Nephron (organoid): ENCODE measurements around the gene NUP42.
"Not testable (repeated sequence)": the region's sequence is repeated elsewhere in the genome, so short reads cannot be mapped to it uniquely, and the experiment has no call there.

Experiments used
- H3K27ac Mint-ChIP-seq, 3 experiments: 2 replicates each; pipeline ENCODE4 v1.8.0; 2020; ENCODE audit warnings: mixed read lengths in 3 of 3, mild to moderate bottlenecking in 2 of 3, moderate library complexity in 1 of 3
- H3K27me3 Mint-ChIP-seq: 2 replicates; pipeline ENCODE4 v1.8.0; 2021; ENCODE audit warnings: low read depth, mild to moderate bottlenecking, moderate library complexity, mixed read lengths
- H3K36me3 Mint-ChIP-seq: 2 replicates; pipeline ENCODE4 v1.8.0; 2020; ENCODE audit warnings: low read depth, mixed read lengths
- H3K4me1 Mint-ChIP-seq: 2 replicates; pipeline ENCODE4 v1.8.0; 2020; ENCODE audit warnings: mixed read lengths
- H3K4me3 Mint-ChIP-seq, 3 experiments: 2 replicates each; pipeline ENCODE4 v1.8.0; 2020; ENCODE audit warnings: mild to moderate bottlenecking in 3 of 3, mixed read lengths in 3 of 3, moderate library complexity in 2 of 3
- H3K9me3 Mint-ChIP-seq: 2 replicates; pipeline ENCODE4 v1.8.0; 2020; ENCODE audit warnings: mixed read lengths
- TF ChIP-seq, protein P1 (sequence below), 3 experiments: fragments of 200-600 bp; sonication (generic); IDR thresholded peaks; one replicate each; pipeline ENCODE4 v1.5.0; 2021; ENCODE audit warnings: antibody characterized with exemption in 3 of 3; ENCODE audit not compliant: unreplicated experiment in 3 of 3

Gene NUP42

DNA sequence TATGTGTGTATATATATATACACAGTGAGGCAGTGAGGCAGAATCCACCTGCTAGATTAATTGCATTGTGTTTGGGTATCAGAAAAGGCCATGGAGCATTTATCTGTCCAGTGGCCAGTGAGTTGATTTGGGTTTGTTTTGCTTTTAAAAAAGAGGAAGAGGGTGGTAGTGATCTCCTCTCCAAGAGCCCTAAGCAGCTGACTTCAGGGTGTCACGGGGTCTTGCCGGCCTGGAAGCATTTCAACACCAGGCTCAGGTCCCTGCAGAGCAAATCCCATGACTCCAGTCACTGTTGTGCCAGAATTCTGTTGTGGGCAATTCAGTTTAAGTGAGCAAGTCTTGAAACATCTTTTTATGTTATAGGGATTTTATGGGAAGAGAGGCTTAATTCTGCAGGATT, 34.2 kb downstream of the NUP42 start:
- Mint-ChIP-seq H3K4me1 (peaks cover 31% of the 10 kb centered on the region), H3K27me3 (peaks cover 3% of the 10 kb centered on the region), H3K4me3 (no peak overlapping the region), H3K27ac (no peak overlapping the region), H3K9me3 (no peaks in the 10 kb centered on the region), H3K36me3 (no peaks in the 10 kb centered on the region)
- TF ChIP-seq, protein P1, sequence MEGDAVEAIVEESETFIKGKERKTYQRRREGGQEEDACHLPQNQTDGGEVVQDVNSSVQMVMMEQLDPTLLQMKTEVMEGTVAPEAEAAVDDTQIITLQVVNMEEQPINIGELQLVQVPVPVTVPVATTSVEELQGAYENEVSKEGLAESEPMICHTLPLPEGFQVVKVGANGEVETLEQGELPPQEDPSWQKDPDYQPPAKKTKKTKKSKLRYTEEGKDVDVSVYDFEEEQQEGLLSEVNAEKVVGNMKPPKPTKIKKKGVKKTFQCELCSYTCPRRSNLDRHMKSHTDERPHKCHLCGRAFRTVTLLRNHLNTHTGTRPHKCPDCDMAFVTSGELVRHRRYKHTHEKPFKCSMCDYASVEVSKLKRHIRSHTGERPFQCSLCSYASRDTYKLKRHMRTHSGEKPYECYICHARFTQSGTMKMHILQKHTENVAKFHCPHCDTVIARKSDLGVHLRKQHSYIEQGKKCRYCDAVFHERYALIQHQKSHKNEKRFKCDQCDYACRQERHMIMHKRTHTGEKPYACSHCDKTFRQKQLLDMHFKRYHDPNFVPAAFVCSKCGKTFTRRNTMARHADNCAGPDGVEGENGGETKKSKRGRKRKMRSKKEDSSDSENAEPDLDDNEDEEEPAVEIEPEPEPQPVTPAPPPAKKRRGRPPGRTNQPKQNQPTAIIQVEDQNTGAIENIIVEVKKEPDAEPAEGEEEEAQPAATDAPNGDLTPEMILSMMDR (IDR thresholded peaks at IDR 0.05; ENCODE audit: unreplicated experiment in 3 of 3), result no peak

DNA sequence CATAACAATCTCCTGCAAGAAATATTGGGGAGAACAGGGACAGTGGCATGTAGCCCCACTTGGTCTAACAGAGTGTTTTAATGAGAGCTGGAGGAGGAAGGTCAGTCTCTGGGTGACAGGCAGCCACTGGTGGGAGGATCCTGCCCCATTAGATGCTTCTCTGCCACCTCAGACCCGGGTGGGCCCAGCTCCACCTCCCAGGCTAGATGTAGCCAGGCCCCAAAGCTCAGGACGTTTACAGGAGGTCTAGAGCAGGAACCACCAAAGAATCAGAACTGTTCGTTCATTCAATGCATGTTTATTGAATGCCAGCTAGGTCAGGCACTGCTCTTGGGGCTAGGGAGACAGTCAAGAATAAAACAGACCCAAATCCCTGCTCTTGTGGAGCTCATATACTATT, 36.3 kb downstream of the NUP42 start:
- TF ChIP-seq, protein P1 (IDR thresholded peaks at IDR 0.05; ENCODE audit: unreplicated experiment in 3 of 3), result no peak
- H3K36me3 Mint-ChIP-seq, result no peaks in the 10 kb centered on the region
- H3K27me3 Mint-ChIP-seq, result no peaks in the 10 kb centered on the region
- no peak overlapping the region for H3K27ac Mint-ChIP-seq
- H3K4me3 Mint-ChIP-seq, result no peak overlapping the region
- peaks cover 31% of the 10 kb centered on the region for H3K4me1 Mint-ChIP-seq
- H3K9me3 Mint-ChIP-seq, result no peaks in the 10 kb centered on the region

DNA sequence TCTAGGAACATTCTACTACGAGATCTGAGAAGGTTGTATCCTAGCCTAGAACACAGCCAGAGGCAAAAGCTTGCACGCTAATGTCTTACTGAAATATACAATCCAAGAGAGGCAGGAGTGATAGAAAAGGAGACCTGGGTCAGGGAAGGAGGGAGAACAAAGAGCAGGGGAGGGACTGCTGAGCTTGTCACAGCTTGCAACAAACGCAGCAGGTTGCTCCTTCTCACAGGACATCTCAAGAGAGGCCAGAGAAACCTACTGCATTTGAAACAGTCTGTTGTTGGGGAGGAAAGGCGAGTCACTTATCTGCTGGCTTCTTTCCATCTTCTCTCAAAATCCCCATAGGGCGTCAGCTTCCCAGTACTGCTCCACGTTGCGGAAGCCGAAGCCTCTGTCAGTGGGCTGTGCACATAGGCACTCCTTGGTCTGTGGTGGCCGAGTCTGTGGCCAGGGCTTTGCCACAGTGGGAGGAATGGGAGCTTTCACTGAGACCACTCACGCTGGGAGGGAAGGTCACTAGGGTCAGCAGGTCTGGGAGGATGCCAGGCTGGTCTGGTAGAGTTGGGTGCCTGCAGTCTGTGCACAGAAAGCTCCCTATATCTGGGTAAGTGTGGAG, 39.0 kb downstream of the NUP42 start:
- Mint-ChIP-seq H3K9me3 (no peaks in the 10 kb centered on the region), H3K4me1 (peaks cover 31% of the 10 kb centered on the region), H3K36me3 (no peaks in the 10 kb centered on the region), H3K27me3 (no peaks in the 10 kb centered on the region), H3K27ac (peak overlapping the region in 1 of 3 experiments; percentile 11), H3K4me3 (no peak overlapping the region)
- TF ChIP-seq, protein P1 (IDR thresholded peaks at IDR 0.05; ENCODE audit: unreplicated experiment in 3 of 3), result no peak

DNA sequence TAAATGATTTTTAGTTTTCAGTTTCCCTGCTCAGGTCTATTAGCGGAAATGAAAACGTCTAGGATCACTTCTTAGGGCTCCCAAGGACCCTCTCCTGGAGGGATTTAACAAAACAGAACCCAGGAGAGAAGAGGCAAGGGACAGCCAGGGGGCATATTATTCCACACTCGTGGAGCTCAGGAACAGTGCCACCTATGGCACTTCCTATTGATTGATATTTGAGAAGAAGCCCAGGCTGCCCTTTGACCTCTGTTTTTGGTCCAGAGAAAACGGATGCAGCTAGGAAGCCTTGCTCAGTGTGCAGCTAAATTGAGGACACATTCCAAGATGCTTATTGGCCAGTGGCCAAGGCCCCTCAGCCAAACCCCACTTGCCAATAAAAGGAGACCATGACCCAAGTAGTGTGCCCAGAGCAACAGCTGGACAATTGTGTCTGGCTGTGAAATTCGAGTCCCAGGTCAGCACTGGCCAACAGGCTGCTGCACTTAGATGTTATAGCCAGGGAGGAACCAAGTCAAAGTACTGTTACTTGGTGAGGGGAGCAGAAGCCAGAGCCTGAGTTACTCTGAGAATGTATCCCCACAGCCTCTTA, 40.7 kb downstream of the NUP42 start:
- H3K4me3 Mint-ChIP-seq, result no peak overlapping the region
- no peak overlapping the region for H3K27ac Mint-ChIP-seq
- H3K4me1 Mint-ChIP-seq, result peaks cover 28% of the 10 kb centered on the region
- no peaks in the 10 kb centered on the region for H3K9me3 Mint-ChIP-seq
- H3K36me3 Mint-ChIP-seq, result no peaks in the 10 kb centered on the region
- TF ChIP-seq, protein P1 (IDR thresholded peaks at IDR 0.05; ENCODE audit: unreplicated experiment in 3 of 3), result no peak
- no peaks in the 10 kb centered on the region for H3K27me3 Mint-ChIP-seq

DNA sequence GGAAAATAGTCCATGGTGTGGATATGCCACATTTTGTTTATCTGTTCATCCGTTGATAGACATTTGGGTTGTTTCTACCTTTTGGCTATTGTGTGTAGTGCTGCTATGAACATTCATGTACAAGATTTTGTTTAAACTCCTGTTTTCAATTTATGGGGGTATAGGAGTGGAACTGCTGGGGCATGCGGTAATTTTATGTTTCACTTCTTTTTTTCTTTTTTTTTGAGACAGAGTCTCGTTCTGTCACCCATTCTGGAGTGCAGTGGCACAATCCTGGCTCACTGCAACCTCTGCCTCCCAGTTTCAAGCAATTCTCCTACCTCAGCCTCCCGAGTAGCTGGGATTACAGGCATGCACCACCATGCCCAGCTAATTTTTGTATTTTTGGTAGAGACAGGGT, 42.5 kb downstream of the NUP42 start:
- H3K9me3 Mint-ChIP-seq, H3K36me3 Mint-ChIP-seq, H3K27ac Mint-ChIP-seq, H3K4me3 Mint-ChIP-seq, H3K27me3 Mint-ChIP-seq: not testable (repeated sequence)
- peaks cover 17% of the 10 kb centered on the region for H3K4me1 Mint-ChIP-seq

DNA sequence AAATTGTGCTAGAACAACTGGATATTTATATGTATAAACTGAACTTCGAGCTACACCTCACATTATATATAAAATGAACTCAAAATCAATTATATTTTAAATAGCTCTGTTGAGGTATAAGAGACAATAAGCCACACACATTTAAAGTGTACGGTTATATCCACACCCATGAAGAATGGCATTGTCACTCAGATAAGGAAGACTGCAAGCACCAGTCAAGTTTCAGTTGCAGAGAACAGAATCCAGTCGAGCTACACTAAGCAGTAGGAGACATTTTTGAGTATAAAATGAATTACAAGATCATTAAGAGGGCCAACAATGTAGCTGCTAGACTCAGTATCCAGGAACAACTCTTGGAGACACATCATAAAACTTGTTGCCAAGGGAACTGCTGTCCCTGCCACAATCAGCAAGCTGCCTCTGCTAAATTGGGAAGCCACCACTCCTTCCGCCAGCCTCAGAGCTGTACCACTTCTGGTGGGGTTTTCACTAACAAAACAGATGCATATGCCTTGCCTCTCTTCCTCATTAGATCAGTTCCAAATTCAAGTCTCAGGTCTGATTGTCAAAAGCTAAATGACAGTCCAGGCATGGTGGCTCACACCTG, 45.1 kb downstream of the NUP42 start:
- TF ChIP-seq, protein P1 (IDR thresholded peaks at IDR 0.05; ENCODE audit: unreplicated experiment in 3 of 3), result no peak
- Mint-ChIP-seq H3K36me3 (no peaks in the 10 kb centered on the region), H3K9me3 (peaks cover 8% of the 10 kb centered on the region), H3K4me3 (no peak overlapping the region), H3K27ac (no peak overlapping the region), H3K4me1 (peaks cover 21% of the 10 kb centered on the region), H3K27me3 (peaks cover 4% of the 10 kb centered on the region)
